NK-92 (cell line): ENCODE measurements around the gene ACOXL.

Experiments used
- DNase-seq: peaks from one replicate; lab custom pipeline; 2025; ENCODE audit not compliant: unreplicated experiment; lab: John Stamatoyannopoulos, UW

The ACOXL gene

DNA sequence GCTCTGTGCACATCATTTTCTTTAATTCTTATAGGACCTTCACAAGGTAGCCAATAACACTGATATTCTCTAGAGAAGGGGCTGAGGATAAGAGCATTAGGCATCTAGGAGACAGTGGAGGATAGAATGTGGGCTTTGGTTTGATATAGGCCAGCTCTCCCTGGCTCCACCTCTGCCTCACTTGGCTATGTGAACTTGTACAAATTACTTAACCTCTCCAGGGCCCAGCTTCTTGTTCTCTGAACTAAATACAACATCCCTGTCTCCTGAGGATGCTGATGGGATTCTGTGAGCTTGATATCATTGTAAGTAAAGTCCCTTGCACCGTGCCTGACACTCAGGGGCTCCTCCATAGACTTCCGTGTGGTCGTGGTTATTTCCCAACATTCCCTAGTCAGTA lies 87.3 kb downstream of the ACOXL start:
- DNase-seq, result no peak

DNA sequence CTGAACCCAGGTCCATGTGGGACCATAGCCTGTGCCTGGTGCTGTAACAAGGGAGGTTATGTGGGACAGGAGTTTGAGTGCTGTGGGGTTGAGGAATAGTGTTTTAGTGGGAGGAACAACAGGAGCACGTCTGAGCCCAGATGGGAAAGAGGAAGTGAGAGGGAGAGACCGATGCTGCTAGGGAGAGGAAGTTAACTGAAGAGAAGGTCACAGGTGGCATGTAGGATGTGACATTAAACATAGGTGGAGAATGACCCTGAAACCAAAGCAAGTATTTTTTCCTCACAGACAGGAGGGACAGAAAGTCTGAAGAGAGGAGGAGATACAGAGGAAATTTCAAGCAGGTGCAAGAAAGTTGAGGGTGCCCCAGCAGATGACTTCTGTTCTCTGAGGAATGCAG lies 87.8 kb downstream of the ACOXL start:
- no peak for DNase-seq

DNA sequence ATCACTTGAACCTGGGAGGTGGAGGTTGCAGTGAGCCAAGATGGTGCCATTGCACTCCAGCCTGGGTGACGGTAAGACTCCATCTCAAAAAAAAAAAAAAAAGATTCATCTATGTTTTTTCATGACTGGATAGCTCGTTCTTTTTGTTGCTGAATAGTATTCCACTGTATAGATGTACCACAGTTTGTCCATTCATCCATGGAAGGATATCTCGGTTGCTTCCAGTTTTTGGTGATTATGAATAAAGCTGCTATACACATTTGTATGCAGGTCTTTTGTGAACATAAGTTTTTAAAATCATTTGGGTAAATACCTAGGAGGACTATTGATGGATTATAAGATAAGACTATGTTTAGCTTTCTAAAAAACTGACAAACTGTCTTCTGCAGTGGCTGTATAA lies 90.8 kb downstream of the ACOXL start:
- no peak for DNase-seq

DNA sequence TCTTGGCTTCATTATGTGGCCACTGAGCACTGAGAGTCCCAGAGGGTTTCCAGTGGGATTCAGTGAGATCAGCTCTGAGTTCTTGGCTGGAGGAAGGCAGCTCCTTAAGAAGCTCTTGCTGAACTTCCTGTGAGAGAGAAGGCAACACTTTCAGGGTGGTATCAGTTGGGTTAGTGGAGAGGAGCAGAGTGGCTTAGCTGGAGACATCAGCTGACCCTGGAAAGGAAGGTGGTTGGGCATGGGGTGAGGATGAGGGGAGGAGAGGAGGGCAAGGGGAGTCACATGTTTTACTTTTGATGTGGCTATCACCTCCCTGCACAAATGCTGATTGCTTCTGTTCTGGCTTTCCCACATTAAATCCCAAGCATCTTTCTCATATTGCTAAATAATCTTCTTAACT lies 95.1 kb downstream of the ACOXL start:
- no peak for DNase-seq

DNA sequence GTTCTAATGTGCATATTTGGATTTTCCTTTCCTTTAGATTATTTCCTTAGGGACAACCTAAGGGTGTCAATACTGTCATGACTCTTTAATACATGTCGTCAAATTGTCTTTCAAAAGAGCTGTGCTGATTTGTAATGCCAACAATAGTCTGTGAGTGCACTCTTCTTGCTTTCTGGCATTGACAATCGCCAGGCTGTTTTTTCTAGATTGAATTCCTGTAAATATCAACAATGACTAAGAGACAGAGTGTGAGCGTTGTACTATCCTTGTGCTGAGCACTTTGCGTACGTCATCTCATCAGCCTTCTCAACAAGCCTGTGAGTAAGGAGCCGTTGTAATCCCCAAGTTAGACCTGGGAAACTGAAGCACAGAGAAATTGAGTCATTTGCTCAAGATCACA lies 96.0 kb downstream of the ACOXL start:
- DNase-seq, result no peak

DNA sequence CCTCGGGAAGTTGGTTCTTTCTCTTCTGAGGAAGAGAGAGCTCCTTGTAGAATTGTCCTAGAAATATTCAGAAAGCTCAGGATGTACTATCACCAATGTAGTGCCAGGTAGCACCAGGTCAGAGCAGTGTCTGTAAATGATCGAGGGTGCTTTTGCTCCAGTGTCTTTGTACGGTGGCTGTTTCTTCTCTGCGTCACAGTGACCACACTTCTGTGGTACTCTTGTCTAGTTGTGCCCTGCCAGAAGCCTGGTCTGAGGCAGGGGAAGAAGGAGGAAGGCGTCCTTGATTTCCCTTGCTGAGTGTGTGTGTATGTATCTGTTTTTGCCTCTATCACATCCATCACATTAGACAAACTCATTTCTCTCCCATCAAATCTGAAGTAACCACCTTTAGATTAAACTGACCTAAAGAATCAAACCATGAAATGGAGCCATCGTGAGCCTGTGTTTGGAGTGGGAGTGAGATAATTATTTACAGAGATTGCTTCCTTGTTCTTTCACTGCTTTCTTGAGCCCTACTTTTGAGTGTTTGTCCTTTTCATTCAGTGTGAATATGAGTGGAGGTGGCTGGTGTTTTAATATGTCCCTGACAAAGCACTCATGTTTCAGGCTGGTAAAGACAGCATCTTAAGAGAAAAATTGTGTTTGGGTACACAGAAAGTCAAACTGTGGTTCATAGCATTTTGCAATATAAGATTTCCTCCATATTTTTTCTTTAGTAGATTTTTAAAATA lies 97.2 kb downstream of the ACOXL start:
- DNase-seq, result no peak

DNA sequence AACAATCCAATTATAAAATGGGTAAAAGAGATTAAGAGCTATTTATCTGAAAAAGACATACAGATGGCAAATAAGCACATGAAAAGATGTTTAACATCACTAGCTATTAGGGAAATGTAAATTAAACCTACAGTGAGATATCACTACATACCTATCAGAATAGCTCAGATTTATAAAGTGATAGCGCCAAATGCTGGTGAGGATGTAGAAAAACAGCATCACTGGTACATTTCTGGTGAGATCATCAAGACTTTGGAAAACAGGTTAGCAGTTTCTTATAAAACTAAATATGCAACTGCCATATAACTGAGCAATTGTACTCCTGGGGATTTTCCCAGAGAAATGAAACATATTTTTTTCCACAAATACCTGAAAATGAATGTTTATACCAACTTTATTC lies 100.4 kb downstream of the ACOXL start:
- no peak for DNase-seq

DNA sequence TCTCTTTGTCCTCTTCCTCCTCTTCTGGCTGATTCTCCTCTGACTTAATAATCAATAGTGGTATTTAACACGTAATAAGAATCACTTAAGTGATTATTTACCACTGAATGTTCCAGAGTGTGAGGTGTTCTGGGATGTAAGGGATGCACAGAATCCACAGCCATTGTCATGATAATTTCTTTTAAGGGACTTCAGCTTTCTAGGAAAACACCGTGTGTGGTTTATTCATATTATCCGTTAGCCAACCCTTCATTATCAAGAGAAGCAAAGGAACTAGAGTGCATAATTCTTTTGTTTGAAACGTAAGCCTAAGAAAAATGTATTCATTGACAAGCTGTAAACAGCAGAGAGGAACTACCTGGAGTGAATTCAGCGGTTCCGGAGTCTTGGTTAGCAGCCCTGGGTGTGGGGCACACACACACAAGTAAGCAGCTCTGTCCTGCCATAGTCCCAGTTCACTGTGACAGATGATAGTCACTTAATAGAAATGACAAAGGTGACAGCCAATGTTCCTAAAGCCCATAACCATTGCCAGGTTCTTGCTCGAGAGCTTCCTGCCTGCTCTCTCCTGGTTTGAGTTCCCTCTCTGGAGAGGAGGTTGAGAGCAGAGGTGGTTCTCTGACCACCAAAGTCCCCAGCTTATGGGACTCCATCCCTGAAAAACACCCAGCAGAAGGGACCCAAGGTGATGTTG lies 101.9 kb downstream of the ACOXL start:
- DNase-seq, result no peak

DNA sequence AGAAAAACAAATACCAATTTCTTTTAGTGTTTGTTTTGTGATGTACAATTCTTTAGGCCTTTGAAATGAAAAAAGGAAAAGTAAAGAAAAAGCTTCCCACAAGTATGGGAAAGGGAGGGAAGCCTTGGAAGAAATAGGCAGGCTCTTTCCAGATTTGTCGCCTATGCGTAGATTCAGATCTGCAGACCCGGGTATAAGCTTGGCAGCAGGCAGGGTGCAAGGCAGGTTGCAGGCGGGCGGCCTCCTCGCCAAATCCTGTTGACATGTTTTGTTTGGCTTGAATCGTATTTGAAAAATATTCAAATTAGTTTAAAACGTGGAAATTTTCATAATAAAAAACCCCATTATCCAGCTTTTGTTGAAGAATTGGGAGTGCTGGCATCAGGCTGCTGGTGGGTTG lies 104.3 kb downstream of the ACOXL start:
- no peak for DNase-seq

DNA sequence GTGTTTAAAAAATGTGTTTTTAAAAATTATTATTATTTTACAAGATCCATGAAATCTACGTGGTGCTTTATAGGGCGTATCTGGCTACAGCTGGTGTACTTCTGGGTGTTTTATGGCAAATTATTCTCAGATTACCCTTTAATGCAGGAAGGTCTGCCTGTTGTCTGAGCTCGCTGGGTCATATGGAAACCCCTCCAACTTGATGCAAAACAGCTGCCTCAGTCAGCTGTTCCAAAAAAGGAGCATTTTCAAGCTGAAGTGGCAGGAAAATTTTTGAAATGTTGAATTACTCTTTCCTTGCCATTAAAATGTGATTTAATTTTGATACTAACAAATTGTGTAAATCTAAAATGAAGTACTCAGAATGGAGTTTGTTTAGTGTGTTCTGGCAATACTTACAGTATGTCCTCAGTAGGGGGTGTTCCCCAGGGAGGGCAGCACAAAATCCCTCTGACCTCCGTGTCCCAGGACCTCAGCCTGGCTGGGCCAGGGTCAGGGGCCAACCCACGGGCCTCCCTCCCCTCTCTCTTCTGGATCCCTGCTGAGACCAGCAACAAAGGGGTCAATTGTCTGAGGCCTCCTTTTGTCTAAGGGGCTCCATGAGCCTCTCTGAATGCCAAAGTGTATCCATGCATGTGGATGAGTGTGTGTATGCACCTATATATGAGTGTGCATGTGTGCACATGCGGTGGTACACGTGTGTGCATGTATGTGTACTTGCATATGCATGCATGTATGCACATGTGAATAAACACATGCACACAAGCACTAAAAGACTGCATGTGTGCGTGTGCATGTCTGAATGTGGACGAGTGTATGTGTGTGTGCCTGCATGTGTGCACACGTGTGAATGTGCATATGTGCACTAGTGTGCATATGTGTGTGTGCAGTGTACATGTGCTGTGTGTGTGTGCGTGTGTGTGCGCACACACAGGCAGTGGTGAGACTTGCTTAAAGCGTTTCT lies 105.4 kb downstream of the ACOXL start:
- DNase-seq, result no peak

DNA sequence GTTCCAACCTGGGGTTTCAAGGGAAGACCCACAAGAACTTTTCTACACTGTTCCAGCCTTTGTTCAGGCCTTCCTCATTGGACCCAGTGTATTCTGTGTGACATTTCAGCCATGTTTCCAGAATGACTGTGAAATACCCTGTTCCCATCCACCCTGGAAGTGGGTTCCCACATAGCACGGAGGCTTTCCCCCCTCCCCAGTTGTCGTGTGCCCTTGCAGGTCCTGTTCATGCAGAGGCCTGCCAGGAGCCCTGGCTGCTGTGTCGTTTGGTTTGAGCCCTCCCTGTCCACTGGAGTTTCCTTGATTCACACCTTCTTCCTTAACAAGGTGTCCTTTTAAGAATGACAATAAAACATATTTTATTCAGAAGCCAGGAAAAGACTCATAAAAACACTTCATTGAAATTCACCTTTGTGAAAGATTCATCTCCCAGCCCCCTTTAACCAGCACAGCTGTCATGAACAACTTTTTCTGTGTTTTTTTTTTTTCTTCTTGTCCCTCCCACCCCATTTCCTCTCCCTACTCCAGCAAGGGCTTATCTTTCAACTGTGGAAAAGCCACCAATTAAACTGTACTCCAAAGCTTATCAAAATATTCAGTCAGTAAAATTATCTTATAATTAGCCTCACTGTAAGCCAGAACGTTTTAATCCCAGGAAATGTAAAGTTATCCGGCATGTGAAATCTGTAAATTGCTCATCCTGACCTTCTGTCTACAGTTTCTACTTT lies 106.4 kb downstream of the ACOXL start:
- DNase-seq, result no peak

DNA sequence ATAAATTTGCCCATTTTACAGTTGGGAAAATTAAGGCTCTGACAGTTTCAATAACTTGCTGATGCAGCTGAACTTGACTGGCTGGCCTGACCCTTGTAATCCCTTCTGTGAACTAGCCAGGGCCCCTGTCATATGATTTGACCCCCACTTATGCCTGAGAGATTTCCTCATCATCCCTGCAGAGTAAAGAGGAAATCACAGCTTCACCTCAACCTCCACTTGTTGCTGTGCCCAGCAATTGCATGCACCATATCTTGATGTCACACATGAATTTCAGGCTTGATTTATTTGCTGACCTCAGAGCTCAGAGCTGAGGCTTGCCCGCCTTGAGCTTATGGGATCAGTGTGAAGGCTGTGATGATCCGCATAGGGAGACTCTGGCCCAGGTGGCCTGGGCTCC lies 108.1 kb downstream of the ACOXL start:
- DNase-seq, result no peak

DNA sequence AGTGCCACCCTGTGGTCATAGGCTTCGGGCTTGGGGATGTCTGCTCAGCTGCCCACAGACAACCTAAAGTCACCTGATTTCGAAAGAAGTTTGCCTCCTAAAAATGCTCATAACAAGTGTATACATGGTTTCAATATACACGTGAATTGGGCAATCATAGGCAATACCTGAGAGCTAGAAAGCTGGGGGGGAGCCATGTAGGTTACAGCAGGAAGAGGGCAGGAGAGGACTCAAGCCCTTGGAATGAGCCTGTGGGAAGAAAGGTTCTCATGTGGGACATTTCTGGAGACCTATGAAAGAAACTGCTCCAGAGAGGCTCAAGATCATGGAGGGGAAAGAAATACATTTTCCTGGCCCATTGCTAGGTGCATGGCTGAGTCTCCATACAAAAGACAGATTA lies 109.7 kb downstream of the ACOXL start:
- DNase-seq, result no peak

DNA sequence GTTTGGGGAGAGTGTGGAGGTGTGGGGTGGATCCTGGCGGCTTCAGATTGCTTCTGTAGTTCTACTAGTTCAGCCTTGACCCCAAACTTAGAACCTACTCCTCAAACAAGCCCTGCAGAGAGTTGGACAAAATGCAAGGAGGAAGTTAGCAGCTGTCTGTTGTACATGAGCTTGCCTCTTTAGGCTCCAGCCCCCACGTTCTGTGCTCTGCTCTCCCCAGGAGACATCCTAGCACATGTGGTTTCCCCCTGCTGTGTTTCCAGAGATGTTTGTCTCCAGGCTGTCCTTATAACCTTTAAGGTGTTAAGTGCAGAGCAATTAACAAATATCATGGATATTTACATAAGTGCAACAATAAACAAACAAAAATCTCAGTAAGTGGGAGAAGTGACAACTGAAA lies 111.1 kb downstream of the ACOXL start:
- no peak for DNase-seq

DNA sequence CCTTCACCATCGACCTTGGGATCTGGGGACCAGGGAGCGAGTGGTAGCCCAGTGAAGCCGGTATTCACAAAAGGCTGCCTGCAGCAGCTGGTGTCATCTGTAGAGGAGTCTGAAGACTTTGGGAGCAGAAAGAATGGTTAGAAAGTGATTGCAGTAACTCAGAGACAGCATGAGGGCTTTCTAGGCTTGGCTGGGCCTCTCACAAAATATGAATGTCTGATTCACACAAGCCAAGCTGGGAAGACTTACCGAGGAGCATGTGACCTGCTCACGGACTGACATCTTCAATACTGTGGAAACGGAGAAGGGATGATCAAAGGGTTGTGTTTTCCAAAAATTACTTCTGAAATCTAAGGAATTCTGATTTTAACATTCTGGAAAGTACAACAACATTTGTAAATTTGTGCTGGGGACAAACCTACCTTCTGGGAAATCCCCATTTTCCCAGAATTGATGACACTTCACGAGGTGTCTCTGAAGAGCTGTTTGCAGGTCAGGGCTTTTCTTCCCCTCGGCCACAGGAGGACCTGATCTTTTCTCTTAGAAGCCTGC lies 111.7 kb downstream of the ACOXL start:
- DNase-seq, result no peak

DNA sequence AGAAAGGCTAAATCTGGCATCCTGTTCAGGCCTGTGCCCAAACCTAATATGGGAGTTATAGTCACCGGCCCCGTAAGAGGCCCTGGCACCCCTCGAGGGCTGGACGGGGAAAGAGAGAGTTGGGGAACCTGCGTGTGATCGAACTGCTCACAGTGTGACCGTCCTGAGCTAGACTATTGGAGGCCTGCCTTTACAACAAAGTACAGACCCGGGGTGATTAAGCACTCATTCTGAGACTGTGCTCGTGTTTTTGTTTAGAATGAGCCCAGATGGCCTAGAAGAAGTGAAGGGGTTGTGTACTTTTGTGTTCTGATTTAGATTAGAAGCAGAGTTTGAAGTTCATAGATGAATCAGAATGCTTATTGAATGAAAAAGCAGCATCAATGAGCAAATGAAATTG lies 115.3 kb downstream of the ACOXL start:
- no peak for DNase-seq

DNA sequence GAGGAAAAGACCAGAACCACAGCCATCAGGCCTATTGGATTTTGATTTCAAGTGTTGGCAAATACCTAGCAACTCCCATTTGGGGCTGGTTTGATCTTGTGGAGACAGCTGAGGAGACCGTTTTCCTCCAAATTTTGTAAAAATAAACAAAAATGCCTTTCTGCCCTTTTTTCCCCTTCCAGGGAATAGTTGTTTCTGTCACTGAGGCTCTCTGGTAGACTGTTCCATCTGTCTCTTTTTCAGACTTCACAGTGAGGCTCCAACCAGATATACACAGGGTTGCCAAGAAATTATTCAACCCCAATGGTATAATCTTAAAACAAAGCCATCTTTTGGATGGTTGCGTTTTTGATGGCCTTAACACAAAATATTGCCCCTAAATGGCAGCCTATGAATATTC lies 115.7 kb downstream of the ACOXL start:
- no peak for DNase-seq

DNA sequence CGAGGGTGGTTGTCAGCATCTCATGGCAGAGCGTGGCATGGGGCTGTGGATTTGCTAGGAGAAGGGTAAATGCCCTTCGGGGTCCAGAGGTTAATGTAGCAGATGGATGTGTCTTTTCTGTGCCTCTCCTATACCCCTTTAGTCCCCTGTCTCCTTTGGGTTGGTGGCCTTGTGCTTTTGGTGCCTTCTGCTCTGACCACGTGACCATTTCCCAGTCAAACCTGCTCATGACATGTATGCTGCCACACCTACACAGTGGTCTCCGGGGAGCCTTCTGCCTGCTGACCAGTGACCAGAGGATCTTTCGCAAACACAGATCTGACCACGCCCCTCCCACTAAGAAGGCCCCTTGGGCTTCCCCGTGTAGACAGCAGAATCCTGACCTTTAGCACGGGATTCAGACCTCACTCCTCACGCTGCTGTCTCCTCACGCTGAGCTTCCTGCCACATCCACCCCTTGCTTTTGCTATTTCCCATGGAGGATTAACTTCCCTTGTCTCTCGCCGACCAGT lies 116.2 kb downstream of the ACOXL start:
- no peak for DNase-seq

DNA sequence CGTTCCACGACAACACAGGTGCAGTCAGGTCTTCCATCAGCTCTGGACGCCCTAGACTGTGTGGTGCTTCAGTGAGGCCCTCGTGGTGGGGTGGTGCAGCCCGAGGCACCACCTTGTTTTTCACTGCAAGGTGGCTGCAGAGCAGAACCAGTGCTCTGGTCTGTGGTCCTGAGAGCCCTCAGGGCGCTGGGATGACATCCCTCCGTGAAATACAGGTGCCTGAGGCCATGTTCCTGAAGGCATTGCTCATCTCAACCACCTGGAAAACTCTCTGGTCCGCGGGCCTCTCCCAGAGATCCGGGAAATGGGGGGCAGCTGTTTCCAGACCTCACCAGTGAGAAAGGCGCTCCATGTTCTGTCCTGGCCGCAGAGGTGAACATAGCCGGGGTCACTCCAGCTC lies 119.2 kb downstream of the ACOXL start:
- no peak for DNase-seq

DNA sequence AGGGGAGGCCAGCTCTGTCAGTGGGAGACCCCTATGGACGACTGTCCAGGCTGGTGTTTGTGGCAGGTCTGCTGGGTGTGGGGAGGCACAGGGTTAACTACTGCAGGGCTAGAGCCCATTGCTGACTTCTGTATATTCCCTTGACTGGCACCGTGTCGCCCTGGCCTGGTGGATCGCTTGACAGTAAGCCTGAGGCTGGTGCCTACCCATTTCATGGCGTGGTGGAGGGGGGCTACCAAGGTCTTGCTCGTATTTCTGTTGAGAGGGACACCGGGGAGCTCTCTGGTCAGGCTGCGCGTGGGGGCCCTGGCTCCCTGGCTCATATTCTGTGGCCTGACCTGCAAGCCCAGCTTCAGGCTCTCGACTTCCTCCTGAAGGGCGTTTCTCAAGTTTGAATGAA lies 119.7 kb downstream of the ACOXL start:
- no peak for DNase-seq
